H9 (cell line): Measurements from ENCODE around the gene ACP1. TPM values are rescaled to one million over a fixed set of nuclear protein-coding genes. Genes with fewer than 3 reads are reported as not detected.

Experiments
- DNase-seq: peaks from one replicate; pipeline ENCODE4 v3.0.0-alpha.2; 2017
- H2AFZ ChIP-seq: one replicate; pipeline ENCODE4 v1.6.1; 2013; ENCODE audit warnings: mild to moderate bottlenecking, low read length, control low read depth, moderate library complexity
- H2AK5ac ChIP-seq: 2 replicates; pipeline ENCODE4 v1.6.1; 2013; ENCODE audit warnings: low read length, control low read depth, mixed read lengths; ENCODE audit not compliant: insufficient read length
- H2BK120ac ChIP-seq: one replicate; pipeline ENCODE4 v1.6.1; 2013; ENCODE audit warnings: low read depth, mild to moderate bottlenecking, low read length, control low read depth, inconsistent platforms; ENCODE audit not compliant: poor library complexity, severe bottlenecking
- H2BK12ac ChIP-seq: 2 replicates; pipeline ENCODE4 v1.6.1; 2013; ENCODE audit warnings: low read length, control low read depth, mixed read lengths, low read depth; ENCODE audit not compliant: insufficient read length
- H2BK15ac ChIP-seq: 2 replicates; pipeline ENCODE4 v1.6.1; 2013; ENCODE audit warnings: low read depth, low read length, control low read depth
- H2BK20ac ChIP-seq: one replicate; pipeline ENCODE4 v1.6.1; 2013; ENCODE audit warnings: low read depth, mild to moderate bottlenecking, low read length, control low read depth, inconsistent platforms; ENCODE audit not compliant: poor library complexity, severe bottlenecking
- H2BK5ac ChIP-seq: 2 replicates; pipeline ENCODE4 v1.6.1; 2013; ENCODE audit warnings: low read length, control low read depth, mixed read lengths; ENCODE audit not compliant: insufficient read length
- H3K14ac ChIP-seq: 2 replicates; pipeline ENCODE4 v1.6.1; 2013; ENCODE audit warnings: low read length, control low read depth; ENCODE audit not compliant: insufficient read depth
- H3K18ac ChIP-seq: 2 replicates; pipeline ENCODE4 v1.6.1; 2013; ENCODE audit warnings: low read depth, mild to moderate bottlenecking, mixed read lengths, low read length, control low read depth; ENCODE audit not compliant: insufficient read length
- H3K23ac ChIP-seq: 2 replicates; pipeline ENCODE4 v1.6.1; 2013; ENCODE audit warnings: low read length, control low read depth, mixed read lengths, low read depth; ENCODE audit not compliant: insufficient read length
- H3K23me2 ChIP-seq: 2 replicates; pipeline ENCODE4 v1.6.1; 2013; ENCODE audit warnings: low read depth, mild to moderate bottlenecking, mixed read lengths, low read length, control low read depth; ENCODE audit not compliant: insufficient read length, poor library complexity, severe bottlenecking
- H3K27ac ChIP-seq: 2 replicates; pipeline ENCODE4 v1.5.1; 2013; ENCODE audit warnings: low read length, control low read depth, mixed read lengths, low read depth; ENCODE audit not compliant: insufficient read length
- H3K27me3 ChIP-seq: 2 replicates; pipeline ENCODE4 v1.6.1; 2013; ENCODE audit warnings: low read length, control low read depth, inconsistent platforms; ENCODE audit not compliant: insufficient read depth
- H3K4ac ChIP-seq: 2 replicates; pipeline ENCODE4 v1.6.1; 2013; ENCODE audit warnings: low read depth, mild to moderate bottlenecking, control low read depth, inconsistent platforms, low read length, moderate library complexity
- H3K4me1 ChIP-seq: 2 replicates; pipeline ENCODE4 v1.6.1; 2013; ENCODE audit warnings: low read length, control low read depth, inconsistent platforms; ENCODE audit not compliant: insufficient read depth
- H3K4me2 ChIP-seq: 2 replicates; pipeline ENCODE4 v1.6.1; 2013; ENCODE audit warnings: low read length, control low read depth, mixed read lengths; ENCODE audit not compliant: insufficient read length, insufficient read depth
- H3K56ac ChIP-seq: 2 replicates; pipeline ENCODE4 v1.6.1; 2013; ENCODE audit warnings: low read depth, mild to moderate bottlenecking, mixed read lengths, low read length, control low read depth; ENCODE audit not compliant: insufficient read length
- H3K79me1 ChIP-seq: 2 replicates; pipeline ENCODE4 v1.6.1; 2013; ENCODE audit warnings: low read depth, mild to moderate bottlenecking, moderate library complexity, low read length, control low read depth, inconsistent platforms; ENCODE audit not compliant: insufficient read depth, poor library complexity, severe bottlenecking
- H3K79me2 ChIP-seq: 2 replicates; pipeline ENCODE4 v1.6.1; 2013; ENCODE audit warnings: low read length, control low read depth, inconsistent platforms; ENCODE audit not compliant: insufficient read depth
- H3K9ac ChIP-seq: 2 replicates; pipeline ENCODE4 v1.6.1; 2013; ENCODE audit warnings: low read length, control low read depth, mixed read lengths; ENCODE audit not compliant: insufficient read length; ENCODE audit errors: extremely low read depth
- H3K9me3 ChIP-seq: one replicate; pipeline ENCODE4 v1.6.1; 2013; ENCODE audit warnings: low read depth, low read length, inconsistent platforms; ENCODE audit not compliant: control insufficient read depth
- H3T11ph ChIP-seq: one replicate; pipeline ENCODE4 v1.6.1; 2013; ENCODE audit warnings: mild to moderate bottlenecking, low read length, control low read depth, inconsistent platforms
- H4K20me1 ChIP-seq: one replicate; pipeline ENCODE4 v1.6.1; 2013; ENCODE audit not compliant: control insufficient read depth, insufficient read length, insufficient read depth
- H4K5ac ChIP-seq: 2 replicates; pipeline ENCODE4 v1.6.1; 2013; ENCODE audit warnings: low read depth, mild to moderate bottlenecking, mixed read lengths, low read length, control low read depth; ENCODE audit not compliant: insufficient read length
- H4K8ac ChIP-seq: replicated peaks from 2 replicates; pipeline ENCODE4 v1.6.1; 2013; ENCODE audit warnings: low read length, control low read depth, mixed read lengths, low read depth; ENCODE audit not compliant: insufficient read length
- H4K91ac ChIP-seq: 2 replicates; pipeline ENCODE4 v1.6.1; 2013; ENCODE audit warnings: low read depth, mild to moderate bottlenecking, moderate library complexity, mixed read lengths, low read length, control low read depth; ENCODE audit not compliant: insufficient read length
- H3K27ac Mint-ChIP-seq, 3 experiments: 2 replicates in 2 of 3; 3 replicates in 1 of 3; pipeline ENCODE4 v1.8.0; 2020 to 2021; ENCODE audit warnings: mixed read lengths in 3 of 3, mild to moderate bottlenecking in 1 of 3, moderate library complexity in 1 of 3
- H3K27me3 Mint-ChIP-seq: 2 replicates; pipeline ENCODE4 v1.8.0; 2021; ENCODE audit warnings: low read depth, mild to moderate bottlenecking, moderate library complexity, mixed read lengths
- H3K36me3 Mint-ChIP-seq, 3 experiments: 2 replicates in 2 of 3; 3 replicates in 1 of 3; pipeline ENCODE4 v1.8.0; 2020 to 2021; ENCODE audit warnings: low read depth in 3 of 3, mixed read lengths in 3 of 3; ENCODE audit not compliant: insufficient read depth in 1 of 3
- H3K4me1 Mint-ChIP-seq, 2 experiments: 2 replicates each; pipeline ENCODE4 v1.8.0; 2020; ENCODE audit warnings: mixed read lengths in 2 of 2
- H3K4me3 Mint-ChIP-seq, 2 experiments: 2 replicates in 1 of 2; 3 replicates in 1 of 2; pipeline ENCODE4 v1.8.0; 2020 to 2021; ENCODE audit warnings: mild to moderate bottlenecking in 2 of 2, mixed read lengths in 2 of 2, moderate library complexity in 1 of 2
- H3K9me3 Mint-ChIP-seq, 2 experiments: 2 replicates in 1 of 2; 3 replicates in 1 of 2; pipeline ENCODE4 v1.8.0; 2020; ENCODE audit warnings: mild to moderate bottlenecking in 2 of 2, mixed read lengths in 2 of 2, moderate library complexity in 1 of 2
- WGBS: extraction: QIAGEN DNeasy Blood & Tissue Kit; methylation state at CpG from one replicate; pipeline ENCODE4 v1.1.7; 2013; ENCODE audit warnings: missing lambda C conversion rate, low lambda C conversion rate, mixed read lengths; ENCODE audit not compliant: insufficient read length; ENCODE audit errors: extremely low coverage; 5-methylcytosine and 5-hydroxymethylcytosine counted together
- total RNA-seq: library from RNA; stranded (reverse); gene quantifications from 2 replicates; pipeline ENCODE4 v1.2.1, GENCODE V29; 2021
- TF ChIP-seq, protein P1 (sequence below): fragments of 200-600 bp; sonication (generic); conservative IDR thresholded peaks from 3 replicates; pipeline ENCODE4 v1.8.0; 2021; ENCODE audit warnings: antibody characterized with exemption, mild to moderate bottlenecking

Gene ACP1
- total RNA-seq, 1 experiment from 2014 or later = 143 TPM

DNA sequence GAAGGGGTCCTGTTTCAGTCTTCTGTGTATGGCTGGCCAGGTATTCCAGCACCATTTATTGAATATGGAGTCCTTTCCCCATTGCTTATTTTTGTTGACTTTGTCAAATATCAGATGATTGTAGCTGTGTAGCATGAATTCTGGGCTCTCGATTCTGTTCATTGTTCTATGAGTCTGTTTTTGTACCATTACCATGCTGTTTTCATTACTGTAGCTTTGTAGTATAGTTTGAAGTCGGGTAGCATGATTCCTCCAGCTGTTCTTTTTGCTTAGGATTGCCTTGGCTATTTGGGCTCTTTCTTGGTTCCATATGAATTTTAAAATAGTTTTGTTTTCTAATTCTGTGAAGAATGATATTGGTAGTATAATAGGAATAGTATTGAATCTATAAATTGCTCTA, 6.9 kb upstream of the ACP1 start:
- Histone ChIP-seq H3K4me1 (no peaks in the 10 kb centered on the region), H3K23me2 (no peaks in the 10 kb centered on the region), H2BK12ac (no peak overlapping the region), H2BK20ac (no peak overlapping the region), H3K27me3 (no peaks in the 10 kb centered on the region), H3K4me2 (no peak overlapping the region), H3K4ac (no peak overlapping the region), H2AK5ac (no peak overlapping the region), H3K18ac (no peak overlapping the region), H3K9me3 (no peaks in the 10 kb centered on the region), H3K79me2 (no peaks in the 10 kb centered on the region), H4K5ac (no peak overlapping the region), H4K20me1 (no peaks in the 10 kb centered on the region), H2BK15ac (no peak overlapping the region), H3K79me1 (no peaks in the 10 kb centered on the region), H2AFZ (no peak overlapping the region), H4K8ac (no peak overlapping the region), H3T11ph (no peak overlapping the region), H2BK5ac (no peak overlapping the region), H3K27ac (no peak overlapping the region), H3K14ac (no peak overlapping the region), H2BK120ac (no peak overlapping the region), H4K91ac (no peak overlapping the region), H3K9ac (no peak overlapping the region), H3K23ac (no peak overlapping the region), H3K56ac (no peak overlapping the region)
- Mint-ChIP-seq H3K27ac (no peak overlapping the region), H3K4me3 (no peak overlapping the region), H3K27me3 (peaks cover 6% of the 10 kb centered on the region), H3K4me1 (peaks cover 3 to 17% of the 10 kb centered on the region in 2 experiments; a peak in 3 of 4 replicates), H3K9me3 (peaks cover 28 to 36% of the 10 kb centered on the region in 2 experiments), H3K36me3 (peaks cover 29 to 53% (median 40%) of the 10 kb centered on the region in 3 experiments)
- TF ChIP-seq, protein P1, sequence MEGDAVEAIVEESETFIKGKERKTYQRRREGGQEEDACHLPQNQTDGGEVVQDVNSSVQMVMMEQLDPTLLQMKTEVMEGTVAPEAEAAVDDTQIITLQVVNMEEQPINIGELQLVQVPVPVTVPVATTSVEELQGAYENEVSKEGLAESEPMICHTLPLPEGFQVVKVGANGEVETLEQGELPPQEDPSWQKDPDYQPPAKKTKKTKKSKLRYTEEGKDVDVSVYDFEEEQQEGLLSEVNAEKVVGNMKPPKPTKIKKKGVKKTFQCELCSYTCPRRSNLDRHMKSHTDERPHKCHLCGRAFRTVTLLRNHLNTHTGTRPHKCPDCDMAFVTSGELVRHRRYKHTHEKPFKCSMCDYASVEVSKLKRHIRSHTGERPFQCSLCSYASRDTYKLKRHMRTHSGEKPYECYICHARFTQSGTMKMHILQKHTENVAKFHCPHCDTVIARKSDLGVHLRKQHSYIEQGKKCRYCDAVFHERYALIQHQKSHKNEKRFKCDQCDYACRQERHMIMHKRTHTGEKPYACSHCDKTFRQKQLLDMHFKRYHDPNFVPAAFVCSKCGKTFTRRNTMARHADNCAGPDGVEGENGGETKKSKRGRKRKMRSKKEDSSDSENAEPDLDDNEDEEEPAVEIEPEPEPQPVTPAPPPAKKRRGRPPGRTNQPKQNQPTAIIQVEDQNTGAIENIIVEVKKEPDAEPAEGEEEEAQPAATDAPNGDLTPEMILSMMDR = no peak
- WGBS = no CpG with 5 or more reads among the region's 2 CpGs
- no peak for DNase-seq
